Chondrocyte (in vitro differentiated cells): ENCODE data around the gene HRH3. TPM values are rescaled to one million over a fixed set of nuclear protein-coding genes. Genes with fewer than 3 reads are reported as not detected.

ENCODE experiments used
- DNase-seq: peaks from one replicate; pipeline ENCODE4 v3.0.0; 2021; ENCODE audit warnings: mixed read lengths, low spot score
- H3K27ac Mint-ChIP-seq: one replicate; pipeline ENCODE4 v1.8.0; 2021; ENCODE audit warnings: mild to moderate bottlenecking, moderate library complexity, mixed read lengths; ENCODE audit not compliant: unreplicated experiment
- H3K27me3 Mint-ChIP-seq: 2 replicates; pipeline ENCODE4 v1.8.0; 2021; ENCODE audit warnings: low read depth, mixed read lengths
- H3K36me3 Mint-ChIP-seq: 2 replicates; pipeline ENCODE4 v1.8.0; 2021; ENCODE audit warnings: low read depth, mixed read lengths
- H3K4me1 Mint-ChIP-seq: 2 replicates; pipeline ENCODE4 v1.8.0; 2021; ENCODE audit warnings: low read depth, mild to moderate bottlenecking, mixed read lengths
- H3K4me3 Mint-ChIP-seq: one replicate; pipeline ENCODE4 v1.8.0; 2021; ENCODE audit warnings: mild to moderate bottlenecking, moderate library complexity, mixed read lengths; ENCODE audit not compliant: unreplicated experiment
- H3K9me3 Mint-ChIP-seq: 2 replicates; pipeline ENCODE4 v1.8.0; 2021; ENCODE audit warnings: low read depth, mixed read lengths
- CTCF ChIP-seq: fragments of 200-600 bp; sonication (generic); IDR thresholded peaks from 2 replicates; pipeline ENCODE4 v1.5.0; 2021; ENCODE audit warnings: antibody characterized with exemption, mild to moderate bottlenecking, moderate library complexity
- total RNA-seq: library from RNA; stranded (reverse); gene quantifications from 3 replicates; pipeline ENCODE4 v1.2.1, GENCODE V29; 2021

The HRH3 gene
- total RNA-seq, 1 donor from 2014 or later: not detected

- no peak for DNase-seq
- H3K9me3 Mint-ChIP-seq: no peaks in the 10 kb centered on the region
- H3K4me1 Mint-ChIP-seq: peaks cover 3% of the 10 kb centered on the region
- peaks cover 9% of the 10 kb centered on the region for H3K27me3 Mint-ChIP-seq
- H3K36me3 Mint-ChIP-seq: no peaks in the 10 kb centered on the region
- no peak overlapping the region for H3K4me3 Mint-ChIP-seq
- no peak overlapping the region for H3K27ac Mint-ChIP-seq
- TF ChIP-seq CTCF: no peak
These were observed 10.1 kb downstream of the HRH3 start for GRCh38 chr20:62209850-62210495.

GRCh38 chr20:62208795-62209755, 11.0 kb downstream of the HRH3 start:
- Mint-ChIP-seq H3K36me3 (no peaks in the 10 kb centered on the region), H3K9me3 (no peaks in the 10 kb centered on the region), H3K4me3 (no peak overlapping the region), H3K27me3 (peaks cover 2% of the 10 kb centered on the region), H3K27ac (no peak overlapping the region), H3K4me1 (peaks cover 4% of the 10 kb centered on the region)
- DNase-seq: no peak
- peak; percentile 23 for TF ChIP-seq CTCF

GRCh38 chr20:62208061-62208794, 11.8 kb downstream of the HRH3 start:
- Mint-ChIP-seq H3K4me1 (peaks cover 13% of the 10 kb centered on the region), H3K9me3 (no peaks in the 10 kb centered on the region), H3K27ac (no peak overlapping the region), H3K4me3 (no peak overlapping the region), H3K36me3 (no peaks in the 10 kb centered on the region), H3K27me3 (peaks cover 2% of the 10 kb centered on the region)
- TF ChIP-seq CTCF: no peak
- peak; percentile 48 for DNase-seq

- no peak for DNase-seq
- H3K9me3 Mint-ChIP-seq: no peaks in the 10 kb centered on the region
- no peaks in the 10 kb centered on the region for H3K27me3 Mint-ChIP-seq
- H3K36me3 Mint-ChIP-seq: no peaks in the 10 kb centered on the region
- no peak overlapping the region for H3K27ac Mint-ChIP-seq
- no peak for TF ChIP-seq CTCF
- H3K4me3 Mint-ChIP-seq: no peak overlapping the region
- peaks cover 28% of the 10 kb centered on the region for H3K4me1 Mint-ChIP-seq
These were observed 13.7 kb downstream of the HRH3 start for GRCh38 chr20:62206388-62206775.
